ENCODE data around the gene OCLN.
"Not testable (repeated sequence)": the region's sequence is repeated elsewhere in the genome, so short reads cannot be mapped to it uniquely, and the experiment has no call there.

Gene OCLN

DNA sequence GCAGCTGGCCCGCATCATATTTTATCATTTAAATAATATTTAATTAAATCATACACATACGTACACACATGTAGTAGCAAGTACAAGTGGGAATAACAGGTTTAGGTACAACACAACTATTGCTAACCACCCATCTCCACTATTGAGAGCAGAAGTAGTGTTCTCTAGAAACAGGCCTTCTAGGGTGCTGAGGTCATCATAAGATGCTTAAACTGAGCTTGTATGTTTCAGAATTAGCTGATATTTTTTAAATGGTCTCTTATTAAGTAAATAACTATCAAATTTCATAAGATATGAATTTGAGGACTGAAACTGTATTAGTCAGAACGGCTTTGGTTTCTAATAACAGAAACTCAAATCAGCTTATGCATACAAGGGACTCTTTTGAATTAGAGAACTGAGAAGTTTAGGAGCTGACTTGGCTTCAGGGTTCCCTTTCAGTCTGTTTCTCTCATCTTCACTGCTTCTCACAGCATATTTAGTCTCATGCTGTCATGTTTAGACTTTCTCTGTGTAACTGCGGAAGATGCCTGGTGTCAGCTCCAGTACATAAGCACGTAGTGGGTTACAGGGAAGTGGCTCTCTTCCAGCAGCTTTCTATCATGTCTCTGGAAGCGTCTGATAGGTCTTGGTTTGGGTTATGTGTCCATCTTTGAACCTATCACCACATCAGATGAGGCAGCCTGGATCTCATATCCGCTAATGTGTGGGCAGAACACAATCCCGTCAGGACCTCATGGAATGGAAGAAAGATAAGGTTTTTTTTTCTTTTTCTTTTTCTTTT lies 25.0 kb upstream of the OCLN start:
- Histone ChIP-seq H3K27me3 (ENCODE audit: low read depth, low read length) (no peaks in the 10 kb centered on the region), H4K20me1 (ENCODE audit: insufficient read depth, low read length) (no peaks in the 10 kb centered on the region), H3K79me2 (ENCODE audit: low read length) (no peaks in the 10 kb centered on the region), H3K4me1 (ENCODE audit: low read length) (peaks cover 27% of the 10 kb centered on the region), H3K4me3 (ENCODE audit: low read length) (peak overlapping the region; percentile 75), H3K9me3 (ENCODE audit: insufficient read depth, low read length) (peaks cover 5% of the 10 kb centered on the region; the same call in 1 of the 2 replicates), H3K4me2 (ENCODE audit: low read length) (peak overlapping the region; percentile 96), H2AFZ (ENCODE audit: low read depth, low read length) (peak overlapping the region; percentile 66; the same call in 1 of the 2 replicates), H3K9ac (ENCODE audit: low read length) (peak overlapping the region; percentile 74), H3K36me3 (replicated peaks; ENCODE audit: low read depth, low read length) (peaks cover 4% of the 10 kb centered on the region), H3K27ac (ENCODE audit: low read length) (peak overlapping the region; percentile 99)
- no peak for TF ChIP-seq CTCF (IDR thresholded peaks at IDR 0.05; ENCODE audit: low read depth, low read length)
- TF ChIP-seq EZH2phosphoT487 (IDR thresholded peaks at IDR 0.05; ENCODE audit: low read depth), result no peak

DNA sequence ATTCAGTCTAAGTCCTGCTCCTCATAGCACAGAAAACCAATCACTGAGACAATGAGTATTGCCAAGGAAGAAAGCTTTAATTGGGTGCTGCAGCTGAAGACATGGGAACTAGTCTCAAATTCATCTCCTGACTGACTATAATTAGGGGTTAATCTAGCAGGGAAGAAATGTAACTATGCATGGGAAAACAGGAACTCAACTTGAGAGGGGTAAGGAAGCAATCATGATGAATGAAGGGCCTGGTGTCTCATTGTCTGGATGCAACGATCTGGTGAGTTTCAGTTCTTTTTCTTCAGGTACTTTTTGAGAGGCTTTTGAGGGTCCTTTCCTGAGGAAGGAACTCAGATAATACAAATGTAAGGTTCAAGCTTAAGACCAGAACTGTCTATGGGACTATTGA lies 24.0 kb upstream of the OCLN start:
- Histone ChIP-seq H3K9ac (ENCODE audit: low read length) (peak overlapping the region; percentile 74; the same call in 1 of the 2 replicates), H3K4me2 (ENCODE audit: low read length) (peak overlapping the region; percentile 96)

DNA sequence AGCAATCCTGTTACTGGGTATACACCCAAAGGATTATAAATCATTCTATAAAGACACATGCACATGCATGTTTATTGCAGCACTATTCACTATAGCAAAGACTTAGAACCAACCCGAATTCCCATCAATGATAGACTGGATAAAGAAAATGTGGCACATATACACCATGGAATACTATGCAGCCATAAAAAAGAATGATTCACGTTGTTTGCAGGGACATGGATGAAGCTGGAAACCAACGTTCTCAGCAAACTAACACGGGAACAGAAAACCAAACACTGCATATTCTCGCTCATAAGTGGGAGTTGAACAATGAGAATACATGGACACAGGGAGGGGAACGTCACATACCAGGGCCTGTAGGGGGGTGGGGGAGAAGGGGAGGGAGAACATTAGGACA lies 21.1 kb upstream of the OCLN start:
- H3K4me3 ChIP-seq (ENCODE audit: low read length); H3K9ac ChIP-seq (ENCODE audit: low read length); H3K27me3 ChIP-seq (ENCODE audit: low read depth, low read length); H3K27ac ChIP-seq (ENCODE audit: low read length); H3K36me3 ChIP-seq (replicated peaks; ENCODE audit: low read depth, low read length); H4K20me1 ChIP-seq (ENCODE audit: insufficient read depth, low read length); H3K4me2 ChIP-seq (ENCODE audit: low read length); H3K79me2 ChIP-seq (ENCODE audit: low read length); H3K9me3 ChIP-seq (ENCODE audit: insufficient read depth, low read length); H2AFZ ChIP-seq (ENCODE audit: low read depth, low read length): not testable (repeated sequence)
- H3K4me1 ChIP-seq (ENCODE audit: low read length), result peaks cover 37% of the 10 kb centered on the region

More for the DNA sequence above, 24.0 kb upstream of the OCLN start:
- no peaks in the 10 kb centered on the region for H3K27me3 ChIP-seq (ENCODE audit: low read depth, low read length)
- H2AFZ ChIP-seq (ENCODE audit: low read depth, low read length), result no peak overlapping the region
- H3K9me3 ChIP-seq (ENCODE audit: insufficient read depth, low read length), result peaks cover 5% of the 10 kb centered on the region; the same call in 1 of the 2 replicates
- peaks cover 27% of the 10 kb centered on the region for H3K4me1 ChIP-seq (ENCODE audit: low read length)
- H3K36me3 ChIP-seq (replicated peaks; ENCODE audit: low read depth, low read length), result peaks cover 4% of the 10 kb centered on the region
- peak overlapping the region; percentile 75; the same call in 1 of the 2 replicates for H3K4me3 ChIP-seq (ENCODE audit: low read length)
- peak overlapping the region; percentile 99 for H3K27ac ChIP-seq (ENCODE audit: low read length)
- H4K20me1 ChIP-seq (ENCODE audit: insufficient read depth, low read length), result no peaks in the 10 kb centered on the region
- no peak for TF ChIP-seq EZH2phosphoT487 (IDR thresholded peaks at IDR 0.05; ENCODE audit: low read depth)
- no peak for TF ChIP-seq CTCF (IDR thresholded peaks at IDR 0.05; ENCODE audit: low read depth, low read length)
- H3K79me2 ChIP-seq (ENCODE audit: low read length), result no peaks in the 10 kb centered on the region

DNA sequence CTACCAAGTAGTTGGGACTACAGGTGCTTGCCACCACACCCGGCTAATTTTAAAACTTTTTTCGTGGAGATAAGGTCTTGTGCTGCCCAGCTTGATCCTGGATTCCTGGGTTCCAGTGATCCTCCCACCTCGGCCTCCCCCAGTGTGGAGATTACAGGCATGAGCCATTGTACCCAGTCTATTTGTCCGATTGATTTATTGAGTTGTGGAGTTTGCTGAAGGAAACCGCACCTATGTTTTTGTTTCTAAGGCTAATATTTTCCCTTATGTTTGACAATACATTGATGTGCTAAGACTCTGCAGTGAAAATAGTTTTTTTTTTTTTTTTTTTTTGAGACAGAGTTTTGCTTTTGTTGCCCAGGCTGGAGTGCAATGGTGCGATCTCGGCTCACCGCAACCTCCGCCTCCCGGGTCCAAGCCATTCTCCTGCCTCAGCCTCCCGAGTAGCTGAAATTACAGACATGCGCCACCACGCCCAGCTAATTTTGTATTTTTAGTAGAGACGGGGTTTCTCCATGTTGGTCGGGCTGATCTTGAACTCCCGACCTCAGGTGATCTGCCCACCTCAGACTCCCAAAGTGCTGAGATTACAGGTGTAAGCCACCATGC lies 20.0 kb upstream of the OCLN start:
- not testable (repeated sequence) for H3K27me3 ChIP-seq (ENCODE audit: low read depth, low read length); H2AFZ ChIP-seq (ENCODE audit: low read depth, low read length); H3K4me2 ChIP-seq (ENCODE audit: low read length); H3K36me3 ChIP-seq (replicated peaks; ENCODE audit: low read depth, low read length); H3K27ac ChIP-seq (ENCODE audit: low read length); H3K9ac ChIP-seq (ENCODE audit: low read length); H4K20me1 ChIP-seq (ENCODE audit: insufficient read depth, low read length); H3K79me2 ChIP-seq (ENCODE audit: low read length); H3K4me3 ChIP-seq (ENCODE audit: low read length); H3K9me3 ChIP-seq (ENCODE audit: insufficient read depth, low read length)
- peaks cover 27% of the 10 kb centered on the region for H3K4me1 ChIP-seq (ENCODE audit: low read length)

DNA sequence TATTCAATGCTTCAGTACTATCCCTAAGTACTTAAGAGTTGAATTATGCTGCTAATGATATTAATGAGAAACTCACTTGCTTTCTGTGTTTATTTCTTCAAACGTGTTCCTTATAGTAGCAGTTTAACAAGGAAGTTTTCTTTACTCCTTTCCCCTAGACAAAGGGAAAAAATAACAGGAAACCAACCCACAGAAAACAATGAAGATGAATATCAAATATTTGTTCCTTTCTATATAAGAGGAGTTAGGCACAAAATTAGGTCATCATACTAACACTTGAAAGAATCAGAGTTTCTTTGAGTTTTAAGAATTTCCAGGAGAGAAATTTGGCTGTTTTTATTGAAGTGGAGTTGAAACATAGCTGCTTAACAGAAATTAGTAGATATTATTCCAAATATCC lies 15.4 kb upstream of the OCLN start:
- Histone ChIP-seq H3K4me3 (ENCODE audit: low read length) (no peak overlapping the region), H3K27me3 (ENCODE audit: low read depth, low read length) (no peaks in the 10 kb centered on the region), H3K79me2 (ENCODE audit: low read length) (no peaks in the 10 kb centered on the region), H3K36me3 (replicated peaks; ENCODE audit: low read depth, low read length) (no peaks in the 10 kb centered on the region), H3K4me2 (ENCODE audit: low read length) (no peak overlapping the region), H4K20me1 (ENCODE audit: insufficient read depth, low read length) (no peaks in the 10 kb centered on the region), H3K27ac (ENCODE audit: low read length) (no peak overlapping the region), H3K9me3 (ENCODE audit: insufficient read depth, low read length) (no peaks in the 10 kb centered on the region), H3K4me1 (ENCODE audit: low read length) (peaks cover 11% of the 10 kb centered on the region), H3K9ac (ENCODE audit: low read length) (no peak overlapping the region), H2AFZ (ENCODE audit: low read depth, low read length) (no peak overlapping the region)
- TF ChIP-seq EZH2phosphoT487 (IDR thresholded peaks at IDR 0.05; ENCODE audit: low read depth), result no peak

- H3K4me2 ChIP-seq (ENCODE audit: low read length); H3K4me3 ChIP-seq (ENCODE audit: low read length); H3K27ac ChIP-seq (ENCODE audit: low read length); H3K9ac ChIP-seq (ENCODE audit: low read length); H4K20me1 ChIP-seq (ENCODE audit: insufficient read depth, low read length); H3K79me2 ChIP-seq (ENCODE audit: low read length); H2AFZ ChIP-seq (ENCODE audit: low read depth, low read length); H3K36me3 ChIP-seq (replicated peaks; ENCODE audit: low read depth, low read length); H3K9me3 ChIP-seq (ENCODE audit: insufficient read depth, low read length); H3K27me3 ChIP-seq (ENCODE audit: low read depth, low read length): not testable (repeated sequence)
- peaks cover 11% of the 10 kb centered on the region for H3K4me1 ChIP-seq (ENCODE audit: low read length)
These were observed 14.3 kb upstream of the OCLN start for GRCh38 chr5:69478296-69478695.
